ENCODE measurements around the gene EML6. TPM values are rescaled to one million over a fixed set of nuclear protein-coding genes. Genes with fewer than 3 reads are reported as not detected.

The EML6 gene
- total and polyA plus RNA-seq, 10 of the 15 experiments (the other 5 are each of a cell fraction or from before 2014, with no cell fraction given), result 0.09 to 0.67 (median 0.21) TPM

DNA sequence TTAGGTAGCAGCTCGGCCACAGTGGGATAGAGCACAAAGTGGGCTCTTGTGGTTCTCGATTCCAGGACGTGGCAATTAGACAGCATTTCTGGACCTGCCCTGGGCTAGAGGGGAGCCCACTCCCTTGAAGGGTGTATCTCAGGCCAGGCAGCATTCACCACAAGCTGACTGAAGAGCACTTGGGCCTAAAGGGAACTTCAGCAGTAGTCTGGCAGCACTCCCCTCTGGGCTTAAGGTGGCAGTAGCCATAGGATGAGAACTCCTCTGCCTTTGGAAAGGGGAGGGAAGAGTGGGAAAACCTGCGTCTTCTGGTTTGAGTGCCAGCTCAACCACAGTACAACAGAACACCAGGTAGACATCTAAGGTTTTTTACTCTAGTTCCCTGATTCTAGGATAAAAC is 28.1 kb upstream of the EML6 start:
- H3K9me3 ChIP-seq (replicated peaks; ENCODE audit: control insufficient read depth, insufficient read depth, low read length), result no peaks in the 10 kb centered on the region; the same call in 2 of the 3 replicates
- in situ Hi-C loops (cut with MboI), result no loop called here
- ATAC-seq (no peak), DNase-seq (ENCODE audit: low read depth, low spot score) (no peak), FAIRE-seq (no peak)
- H3K4me1 ChIP-seq (ENCODE audit: control insufficient read depth, insufficient read depth, low read length), result no peaks in the 10 kb centered on the region
- intact Hi-C loops (cut with micrococcal nuclease; ENCODE audit: unreplicated experiment), result no loop called here
- H3K79me2 ChIP-seq (ENCODE audit: control insufficient read depth, insufficient read depth, low read length), result no peaks in the 10 kb centered on the region
- RAD21 ChIA-PET (ENCODE audit: unreplicated experiment), result interaction anchor here (0.8 to 1.7 kb wide), 4 partner anchors 9 to 171 kb away, joined by 3 to 5 read pairs (median 3); no protein-coding TSS in a partner anchor
- H3K4me2 ChIP-seq (ENCODE audit: control insufficient read depth, insufficient read depth), result no peak overlapping the region
- no peaks in the 10 kb centered on the region; the same call in 1 of the 2 replicates for H4K20me1 ChIP-seq (ENCODE audit: control insufficient read depth, insufficient read depth)
- SMC1A ChIA-PET (ENCODE audit: uncharacterized antibody, unreplicated experiment), result interaction anchor here (1.2 to 6.3 kb wide), 4 partner anchors 9 to 178 kb away, joined by 3 to 50 read pairs (median 10); no protein-coding TSS in a partner anchor
- 62% methylated on average over 4 of the region's 4 CpGs for WGBS (ENCODE audit: insufficient coverage, insufficient replicate concordance, low lambda C conversion rate, missing lambda C conversion rate)
- H3K4me3 ChIP-seq, result no peak overlapping the region
- no peaks in the 10 kb centered on the region for H3K27me3 ChIP-seq (replicated peaks in 1 of 2; ENCODE audit: control insufficient read depth in 2 of 2, insufficient read depth in 2 of 2, low read length in 1 of 2)
- POLR2A ChIA-PET, result no interaction called here
- CTCF ChIA-PET, result interaction anchor here (1.0 to 7.0 kb wide), 6 partner anchors 10 to 190 kb away, joined by 3 to 41 read pairs (median 6); no protein-coding TSS in a partner anchor
- TF ChIP-seq TCF12 (IDR thresholded peaks at IDR 0.05; ENCODE audit: low read depth, low read length) (no peak), TCF3 (IDR thresholded peaks at IDR 0.05; ENCODE audit: borderline replicate concordance, insufficient read depth, low read depth, low read length) (no peak), RBBP5 (conservative IDR thresholded peaks at IDR 0.05) (no peak)
- no peak overlapping the region for H2AFZ ChIP-seq (ENCODE audit: control insufficient read depth, low read depth, low read length)
- H3K27ac ChIP-seq (ENCODE audit: control insufficient read depth, insufficient read depth), result no peak overlapping the region
- BruUV-seq (replicated peaks), result no TSS peak
- no peak overlapping the region for H3K9ac ChIP-seq (ENCODE audit: control insufficient read depth, insufficient read depth, low read length)
- no peaks in the 10 kb centered on the region for H3K36me3 ChIP-seq (ENCODE audit: control insufficient read depth in 2 of 2, insufficient read depth in 2 of 2, low read length in 1 of 2)

DNA sequence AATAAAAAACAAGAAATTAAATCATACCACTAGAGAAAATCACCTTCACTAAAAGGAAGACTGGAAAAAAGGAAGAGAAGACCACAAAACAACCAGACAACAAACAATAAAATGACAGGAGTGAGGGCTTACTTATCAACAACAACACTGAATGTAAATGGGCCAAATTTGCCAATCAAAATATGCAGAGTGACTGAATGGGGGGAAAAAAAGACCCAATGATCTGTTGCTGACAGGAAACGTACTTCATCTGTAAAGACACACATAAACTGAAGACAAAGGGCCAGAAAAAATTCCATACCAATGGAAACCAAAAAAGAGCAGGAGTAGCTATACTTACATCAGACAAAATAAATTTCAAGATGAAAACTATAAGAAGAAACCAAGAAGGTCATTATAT is 25.5 kb upstream of the EML6 start:
- Histone ChIP-seq H3K4me1 (ENCODE audit: control insufficient read depth, insufficient read depth, low read length) (no peaks in the 10 kb centered on the region), H3K9me3 (replicated peaks; ENCODE audit: control insufficient read depth, insufficient read depth, low read length) (no peaks in the 10 kb centered on the region; the same call in 2 of the 3 replicates), H3K4me2 (ENCODE audit: control insufficient read depth, insufficient read depth) (no peak overlapping the region), H3K4me3 (no peak overlapping the region), H3K27me3 (replicated peaks in 1 of 2; ENCODE audit: control insufficient read depth in 2 of 2, insufficient read depth in 2 of 2, low read length in 1 of 2) (no peaks in the 10 kb centered on the region), H3K27ac (ENCODE audit: control insufficient read depth, insufficient read depth) (no peak overlapping the region), H4K20me1 (ENCODE audit: control insufficient read depth, insufficient read depth) (no peaks in the 10 kb centered on the region; the same call in 1 of the 2 replicates), H2AFZ (ENCODE audit: control insufficient read depth, low read depth, low read length) (no peak overlapping the region), H3K79me2 (ENCODE audit: control insufficient read depth, insufficient read depth, low read length) (no peaks in the 10 kb centered on the region), H3K36me3 (ENCODE audit: control insufficient read depth in 2 of 2, insufficient read depth in 2 of 2, low read length in 1 of 2) (no peaks in the 10 kb centered on the region), H3K9ac (ENCODE audit: control insufficient read depth, insufficient read depth, low read length) (no peak overlapping the region)
- intact Hi-C loops (cut with micrococcal nuclease; ENCODE audit: unreplicated experiment), result no loop called here
- POLR2A ChIA-PET, result no interaction called here
- no peak for DNase-seq (ENCODE audit: low read depth, low spot score)
- BruUV-seq (replicated peaks), result no TSS peak
- in situ Hi-C loops (cut with MboI), result no loop called here
- RAD21 ChIA-PET (ENCODE audit: unreplicated experiment), result interaction anchor here (1.6 kb wide), 1 partner anchor 32 kb away, joined by 6 read pairs; no protein-coding TSS in a partner anchor
- CTCF ChIA-PET, result interaction anchor here (1.0 to 1.7 kb wide), 4 partner anchors 10 to 34 kb away, joined by 3 to 13 read pairs (median 4); no protein-coding TSS in a partner anchor
- ATAC-seq, result no peak
- 37% methylated on average over 1 of the region's 1 CpG for WGBS (ENCODE audit: insufficient coverage, insufficient replicate concordance, low lambda C conversion rate, missing lambda C conversion rate)
- SMC1A ChIA-PET (ENCODE audit: uncharacterized antibody, unreplicated experiment), result interaction anchor here (1.2 to 6.3 kb wide), 3 partner anchors 25 to 176 kb away, joined by 3 to 50 read pairs (median 5); no protein-coding TSS in a partner anchor
- FAIRE-seq, result no peak
- TF ChIP-seq NFYA (IDR thresholded peaks at IDR 0.05; ENCODE audit: borderline replicate concordance, low read depth, low read length) (no peak), SMARCA5 (IDR thresholded peaks at IDR 0.05) (no peak), HDAC6 (IDR thresholded peaks at IDR 0.05; ENCODE audit: unreplicated experiment) (no peak), SIN3A (IDR thresholded peaks at IDR 0.05; ENCODE audit: low read depth, low read length) (no peak), ZSCAN29 (IDR thresholded peaks at IDR 0.05) (no peak), CEBPB (IDR thresholded peaks at IDR 0.05; ENCODE audit: borderline replicate concordance in 1 of 2, low read depth in 2 of 2, low read length in 2 of 2) (no peak), MYC (IDR thresholded peaks at IDR 0.05; ENCODE audit: insufficient read depth, insufficient read length, insufficient replicate concordance, low read length, severe bottlenecking) (no peak), RUNX3 (IDR thresholded peaks at IDR 0.05; ENCODE audit: low read length) (no peak), SRF (IDR thresholded peaks at IDR 0.05; ENCODE audit: low read depth in 2 of 2, low read length in 2 of 2) (no peak), ASH2L (IDR thresholded peaks at IDR 0.05; ENCODE audit: borderline replicate concordance, low read depth) (no peak), WRNIP1 (IDR thresholded peaks at IDR 0.05; ENCODE audit: borderline replicate concordance, low read depth, low read length) (no peak), EED (IDR thresholded peaks at IDR 0.05; ENCODE audit: low read depth) (no peak), IKZF1 (conservative IDR thresholded peaks at IDR 0.05) (no peak), ZNF274 (IDR thresholded peaks at IDR 0.05; ENCODE audit: insufficient read depth, insufficient read length) (no peak)
- TF ChIP-seq, protein P1, sequence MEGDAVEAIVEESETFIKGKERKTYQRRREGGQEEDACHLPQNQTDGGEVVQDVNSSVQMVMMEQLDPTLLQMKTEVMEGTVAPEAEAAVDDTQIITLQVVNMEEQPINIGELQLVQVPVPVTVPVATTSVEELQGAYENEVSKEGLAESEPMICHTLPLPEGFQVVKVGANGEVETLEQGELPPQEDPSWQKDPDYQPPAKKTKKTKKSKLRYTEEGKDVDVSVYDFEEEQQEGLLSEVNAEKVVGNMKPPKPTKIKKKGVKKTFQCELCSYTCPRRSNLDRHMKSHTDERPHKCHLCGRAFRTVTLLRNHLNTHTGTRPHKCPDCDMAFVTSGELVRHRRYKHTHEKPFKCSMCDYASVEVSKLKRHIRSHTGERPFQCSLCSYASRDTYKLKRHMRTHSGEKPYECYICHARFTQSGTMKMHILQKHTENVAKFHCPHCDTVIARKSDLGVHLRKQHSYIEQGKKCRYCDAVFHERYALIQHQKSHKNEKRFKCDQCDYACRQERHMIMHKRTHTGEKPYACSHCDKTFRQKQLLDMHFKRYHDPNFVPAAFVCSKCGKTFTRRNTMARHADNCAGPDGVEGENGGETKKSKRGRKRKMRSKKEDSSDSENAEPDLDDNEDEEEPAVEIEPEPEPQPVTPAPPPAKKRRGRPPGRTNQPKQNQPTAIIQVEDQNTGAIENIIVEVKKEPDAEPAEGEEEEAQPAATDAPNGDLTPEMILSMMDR (IDR thresholded peaks at IDR 0.05 in 2 of 3, conservative IDR thresholded peaks at IDR 0.05 in 1 of 3; ENCODE audit: control insufficient read depth in 2 of 3, extremely low read depth in 1 of 3, insufficient read depth in 1 of 3, low read depth in 3 of 3, low read length in 3 of 3), result no peak

Measured in GM12878 (cell line).